ENCODE measurements around the gene FAM222A. TPM values are rescaled to one million over a fixed set of nuclear protein-coding genes. Genes with fewer than 3 reads are reported as not detected.

FAM222A gene
- total RNA-seq, 1 donor from 2014 or later, result 7.9 TPM

DNA sequence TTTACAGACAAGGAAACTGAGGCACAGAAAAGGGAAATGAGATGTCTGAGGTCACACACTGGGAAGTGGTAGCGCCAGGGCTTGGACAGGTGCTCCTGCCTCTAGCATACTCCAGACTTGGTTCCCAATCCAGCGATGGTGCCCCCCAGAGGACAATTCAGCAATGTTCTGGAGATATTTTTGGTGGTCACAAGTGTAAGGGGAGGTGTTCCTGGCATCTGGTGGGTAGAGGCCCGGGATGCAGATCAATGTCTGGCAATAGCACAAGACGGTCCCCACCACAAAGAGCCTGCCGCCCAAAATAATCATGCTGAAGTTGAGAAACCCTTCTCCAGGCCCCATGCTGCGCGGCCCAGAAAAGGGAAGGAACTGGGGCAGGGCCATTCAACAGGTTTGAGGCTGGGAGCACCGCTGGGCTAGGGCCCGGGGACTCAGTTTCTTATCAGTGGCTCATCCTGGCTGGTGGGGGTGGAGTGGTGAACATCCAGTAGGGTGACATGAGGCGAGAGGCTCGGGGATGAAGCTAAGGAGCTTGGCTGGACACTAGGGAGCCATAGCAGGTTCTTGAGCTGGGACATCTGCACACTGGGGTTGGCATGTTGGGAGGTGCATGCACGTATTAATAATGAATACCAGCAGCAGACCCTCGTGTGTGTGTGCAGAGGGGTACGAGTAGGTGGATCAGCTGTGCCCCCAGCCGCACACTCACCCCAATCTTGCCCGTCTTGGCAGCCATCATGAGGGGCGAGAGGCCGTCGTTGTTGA is 84.5 kb downstream of the FAM222A start:
- Mint-ChIP-seq H3K36me3 (no peaks in the 10 kb centered on the region), H3K27me3 (no peaks in the 10 kb centered on the region), H3K4me1 (ENCODE audit: unreplicated experiment) (peaks cover 2% of the 10 kb centered on the region), H3K27ac (no peak overlapping the region), H3K9me3 (no peaks in the 10 kb centered on the region), H3K4me3 (no peak overlapping the region)
- TF ChIP-seq, protein P1, sequence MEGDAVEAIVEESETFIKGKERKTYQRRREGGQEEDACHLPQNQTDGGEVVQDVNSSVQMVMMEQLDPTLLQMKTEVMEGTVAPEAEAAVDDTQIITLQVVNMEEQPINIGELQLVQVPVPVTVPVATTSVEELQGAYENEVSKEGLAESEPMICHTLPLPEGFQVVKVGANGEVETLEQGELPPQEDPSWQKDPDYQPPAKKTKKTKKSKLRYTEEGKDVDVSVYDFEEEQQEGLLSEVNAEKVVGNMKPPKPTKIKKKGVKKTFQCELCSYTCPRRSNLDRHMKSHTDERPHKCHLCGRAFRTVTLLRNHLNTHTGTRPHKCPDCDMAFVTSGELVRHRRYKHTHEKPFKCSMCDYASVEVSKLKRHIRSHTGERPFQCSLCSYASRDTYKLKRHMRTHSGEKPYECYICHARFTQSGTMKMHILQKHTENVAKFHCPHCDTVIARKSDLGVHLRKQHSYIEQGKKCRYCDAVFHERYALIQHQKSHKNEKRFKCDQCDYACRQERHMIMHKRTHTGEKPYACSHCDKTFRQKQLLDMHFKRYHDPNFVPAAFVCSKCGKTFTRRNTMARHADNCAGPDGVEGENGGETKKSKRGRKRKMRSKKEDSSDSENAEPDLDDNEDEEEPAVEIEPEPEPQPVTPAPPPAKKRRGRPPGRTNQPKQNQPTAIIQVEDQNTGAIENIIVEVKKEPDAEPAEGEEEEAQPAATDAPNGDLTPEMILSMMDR (conservative IDR thresholded peaks at IDR 0.05), result peak; percentile 51
- no peak for DNase-seq (ENCODE audit: extremely low spot score, unreplicated experiment)

DNA sequence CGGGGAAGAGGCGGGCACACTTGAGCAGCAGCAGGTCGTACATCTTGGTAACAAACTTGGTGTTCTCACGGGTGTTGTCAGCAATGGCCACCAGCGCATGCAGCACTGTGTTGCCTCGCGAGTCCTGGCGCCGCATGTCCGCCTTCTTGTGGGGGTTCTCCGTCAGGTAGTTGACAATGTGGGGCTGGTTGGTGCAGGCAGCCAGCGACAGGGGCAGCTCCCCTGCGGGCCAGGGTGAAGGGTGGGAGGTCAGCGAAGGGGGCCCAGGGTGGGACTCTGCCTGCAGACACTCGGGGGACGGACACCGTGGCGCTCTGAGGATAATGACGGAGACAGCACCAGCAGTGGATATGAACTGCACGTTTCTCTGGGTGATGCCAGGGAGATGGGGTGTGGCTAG is 85.1 kb downstream of the FAM222A start:
- no peaks in the 10 kb centered on the region for H3K4me1 Mint-ChIP-seq (ENCODE audit: unreplicated experiment)
- TF ChIP-seq, protein P1 (conservative IDR thresholded peaks at IDR 0.05), result no peak
- no peak overlapping the region for H3K4me3 Mint-ChIP-seq
- no peak for DNase-seq (ENCODE audit: extremely low spot score, unreplicated experiment)
- H3K9me3 Mint-ChIP-seq, result no peaks in the 10 kb centered on the region
- no peaks in the 10 kb centered on the region for H3K36me3 Mint-ChIP-seq
- no peak overlapping the region for H3K27ac Mint-ChIP-seq
- no peaks in the 10 kb centered on the region for H3K27me3 Mint-ChIP-seq

DNA sequence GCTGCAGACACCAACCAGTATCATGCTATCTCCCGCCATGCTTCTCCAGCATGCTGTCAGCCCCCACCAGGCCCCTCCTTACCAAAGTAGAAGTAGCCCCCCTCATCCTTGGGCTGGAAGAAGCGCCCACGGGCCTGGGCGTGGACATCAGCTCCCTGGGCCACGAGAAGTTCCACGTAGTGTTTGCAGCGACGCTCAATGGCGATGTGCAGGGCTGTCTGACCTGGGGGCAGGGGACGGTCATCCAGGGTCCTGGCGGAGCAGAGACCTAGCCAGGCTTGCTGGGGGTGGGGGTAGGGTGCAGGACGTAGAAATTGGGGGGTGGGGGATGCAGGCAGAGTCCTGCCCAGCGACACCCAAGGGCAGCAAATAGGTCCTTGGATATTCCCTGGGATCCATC is 86.9 kb downstream of the FAM222A start:
- no peak for DNase-seq (ENCODE audit: extremely low spot score, unreplicated experiment)
- H3K27ac Mint-ChIP-seq, result no peak overlapping the region
- TF ChIP-seq, protein P1 (conservative IDR thresholded peaks at IDR 0.05), result no peak
- no peak overlapping the region for H3K4me3 Mint-ChIP-seq
- no peaks in the 10 kb centered on the region for H3K4me1 Mint-ChIP-seq (ENCODE audit: unreplicated experiment)
- no peaks in the 10 kb centered on the region for H3K27me3 Mint-ChIP-seq
- no peaks in the 10 kb centered on the region for H3K36me3 Mint-ChIP-seq
- no peaks in the 10 kb centered on the region for H3K9me3 Mint-ChIP-seq

DNA sequence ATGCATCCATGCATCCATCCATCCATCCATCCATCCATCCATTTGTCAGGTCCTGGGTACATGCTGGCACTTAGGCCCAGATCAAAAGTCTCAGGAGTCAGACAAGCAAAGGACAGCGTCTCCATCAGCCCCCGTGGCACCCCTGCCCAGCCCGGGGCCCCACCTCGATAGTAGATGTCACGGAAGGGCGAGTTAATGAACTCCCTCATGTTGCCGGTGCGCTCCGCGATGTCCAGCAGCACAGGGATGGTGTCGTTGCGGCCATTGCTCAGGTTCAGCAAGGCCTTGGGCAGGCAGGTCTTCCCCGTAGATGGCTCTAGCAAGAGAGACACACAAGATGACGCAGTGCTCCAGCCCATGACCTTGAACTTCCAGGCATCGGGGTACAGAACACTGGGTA is 89.2 kb downstream of the FAM222A start:
- Mint-ChIP-seq H3K36me3 (no peaks in the 10 kb centered on the region), H3K27ac (no peak overlapping the region), H3K4me3 (no peak overlapping the region), H3K9me3 (no peaks in the 10 kb centered on the region), H3K4me1 (ENCODE audit: unreplicated experiment) (no peaks in the 10 kb centered on the region), H3K27me3 (no peaks in the 10 kb centered on the region)
- DNase-seq (ENCODE audit: extremely low spot score, unreplicated experiment), result no peak
- TF ChIP-seq, protein P1 (conservative IDR thresholded peaks at IDR 0.05), result no peak

DNA sequence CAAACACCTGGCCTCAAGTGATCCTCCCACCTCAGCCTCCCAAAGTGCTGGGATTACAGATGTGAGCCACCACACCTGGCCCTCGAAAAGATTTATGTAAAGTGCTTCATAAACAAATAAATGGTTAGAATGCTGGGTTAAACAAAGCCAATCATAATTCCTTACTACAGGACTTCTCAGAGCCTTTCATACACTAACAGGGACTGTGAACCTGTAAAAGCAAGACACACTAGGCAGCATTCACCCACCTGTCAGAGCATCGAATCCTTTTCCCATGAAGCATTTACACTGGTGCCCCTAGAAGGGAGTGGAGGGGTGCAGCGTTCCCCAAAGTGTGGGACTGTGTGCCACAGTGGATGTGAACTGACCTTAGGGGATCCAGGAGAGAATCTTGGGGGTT is 90.1 kb downstream of the FAM222A start:
- TF ChIP-seq, protein P1 (conservative IDR thresholded peaks at IDR 0.05), result no peak
- DNase-seq (ENCODE audit: extremely low spot score, unreplicated experiment), result no peak
- Mint-ChIP-seq H3K9me3 (no peaks in the 10 kb centered on the region), H3K36me3 (no peaks in the 10 kb centered on the region), H3K27me3 (no peaks in the 10 kb centered on the region), H3K4me3 (no peak overlapping the region), H3K27ac (no peak overlapping the region), H3K4me1 (ENCODE audit: unreplicated experiment) (no peaks in the 10 kb centered on the region)

Data from type B pancreatic cell (in vitro differentiated cells).